ENCODE results near the gene C2orf68. TPM values are rescaled to one million over a fixed set of nuclear protein-coding genes. Genes with fewer than 3 reads are reported as not detected.

The C2orf68 gene
- total and polyA plus RNA-seq, 2 of the 13 experiments (the other 11 are each of a cell fraction or from before 2014, with no cell fraction given): 47.1 to 77.4 TPM

GRCh38 chr2:85595301-85596025 is 16.4 kb downstream of the C2orf68 start, which contains the start of gene RNF181 (continued):
- TF ChIP-seq ZNF280B (CRISPR knock-in tag; IDR thresholded peaks at IDR 0.05; ENCODE audit: borderline replicate concordance) (peak; percentile 78), BHLHE40 (IDR thresholded peaks at IDR 0.05; ENCODE audit: low read length) (no peak), HNF1B (CRISPR knock-in tag; IDR thresholded peaks at IDR 0.05) (peak; percentile 56), HDAC2 (CRISPR knock-in tag; IDR thresholded peaks at IDR 0.05) (no peak), ZNF704 (CRISPR knock-in tag; IDR thresholded peaks at IDR 0.05; ENCODE audit: borderline replicate concordance) (peak; percentile 84; the same call in 1 of the 2 replicates), ZFP62 (CRISPR knock-in tag; IDR thresholded peaks at IDR 0.05) (no peak), ARNTL (CRISPR knock-in tag; IDR thresholded peaks at IDR 0.05) (no peak), TCF7L2 (IDR thresholded peaks at IDR 0.05; ENCODE audit: low read depth, low read length) (no peak), ZNF550 (CRISPR knock-in tag; IDR thresholded peaks at IDR 0.05; ENCODE audit: borderline replicate concordance) (no peak; the same call in 1 of the 2 replicates), ZNF784 (CRISPR knock-in tag; IDR thresholded peaks at IDR 0.05; ENCODE audit: borderline replicate concordance) (peak; percentile 86; the same call in 1 of the 2 replicates), HOXA7 (CRISPR knock-in tag; IDR thresholded peaks at IDR 0.05) (no peak), IKZF5 (CRISPR knock-in tag; IDR thresholded peaks at IDR 0.05) (no peak; the same call in none of the 2 replicates), ZBTB25 (CRISPR knock-in tag; IDR thresholded peaks at IDR 0.05) (no peak; the same call in 1 of the 2 replicates), PRDM4 (CRISPR knock-in tag; IDR thresholded peaks at IDR 0.05; ENCODE audit: borderline replicate concordance) (no peak), CHD2 (IDR thresholded peaks at IDR 0.05; ENCODE audit: low read depth, low read length) (no peak), ZNF333 (CRISPR knock-in tag; IDR thresholded peaks at IDR 0.05; ENCODE audit: borderline replicate concordance) (no peak; the same call in none of the 2 replicates), ZNF367 (CRISPR knock-in tag; IDR thresholded peaks at IDR 0.05; ENCODE audit: borderline replicate concordance) (0 out of 2 replicates have a peak, but pooled peaks have one; percentile 23)
